Stimulated activated CD4-positive, alpha-beta T cell treated with anti-CD3 and anti-CD28 coated beads, Interleukin-2, amount 100 ng/mL, for 4 hours (primary cell): ENCODE measurements around the gene BTN3A1.
"Not testable (repeated sequence)": the region's sequence is repeated elsewhere in the genome, so short reads cannot be mapped to it uniquely, and the experiment has no call there.

Source experiments
- DNase-seq: peaks from one replicate; pipeline ENCODE4 v3.0.0-alpha.2; 2020; ENCODE audit warnings: low read depth

BTN3A1 gene

GRCh38 chr6:26415036-26415614 is 13.1 kb downstream of the BTN3A1 start:
- no peak for DNase-seq

- no peak for DNase-seq
Measured at GRCh38 chr6:26415791-26416190, 13.7 kb downstream of the BTN3A1 start.

- DNase-seq, result no peak
Measured at GRCh38 chr6:26416288-26416687, 14.2 kb downstream of the BTN3A1 start.

GRCh38 chr6:26418077-26418476 is 16.0 kb downstream of the BTN3A1 start:
- DNase-seq, result not testable (repeated sequence)

GRCh38 chr6:26418795-26419194 is 16.7 kb downstream of the BTN3A1 start:
- DNase-seq, result not testable (repeated sequence)

GRCh38 chr6:26420688-26421171 is 18.7 kb downstream of the BTN3A1 start:
- no peak for DNase-seq

GRCh38 chr6:26421259-26422144 is 19.4 kb downstream of the BTN3A1 start:
- DNase-seq, result no peak

GRCh38 chr6:26422329-26422728 is 20.3 kb downstream of the BTN3A1 start:
- DNase-seq, result no peak

- no peak for DNase-seq
Measured at GRCh38 chr6:26426691-26427450, 24.8 kb downstream of the BTN3A1 start.

- DNase-seq, result no peak
Measured at GRCh38 chr6:26427451-26427809, 25.4 kb downstream of the BTN3A1 start.

GRCh38 chr6:26428206-26428605 is 26.1 kb downstream of the BTN3A1 start:
- DNase-seq, result no peak

- DNase-seq, result no peak
Measured at GRCh38 chr6:26430787-26431186, 28.7 kb downstream of the BTN3A1 start.

- no peak for DNase-seq
Measured at GRCh38 chr6:26431258-26432172, 29.4 kb downstream of the BTN3A1 start.

- no peak for DNase-seq
Measured at GRCh38 chr6:26432627-26433201, 30.6 kb downstream of the BTN3A1 start.

- not testable (repeated sequence) for DNase-seq
Measured at GRCh38 chr6:26433680-26434079, 31.6 kb downstream of the BTN3A1 start.

- no peak for DNase-seq
Measured at GRCh38 chr6:26436018-26436417, 33.9 kb downstream of the BTN3A1 start.

- no peak for DNase-seq
Measured at GRCh38 chr6:26437550-26437949, 35.5 kb downstream of the BTN3A1 start.

- no peak for DNase-seq
Measured at GRCh38 chr6:26438000-26438399, 35.9 kb downstream of the BTN3A1 start.

GRCh38 chr6:26439151-26440125 is 37.4 kb downstream of the BTN3A1 start:
- DNase-seq, result no peak

GRCh38 chr6:26440977-26441358 is 38.9 kb downstream of the BTN3A1 start:
- DNase-seq, result no peak
